HG03354 (cell line): Measurements from ENCODE around the gene DPYSL4.

Source experiments
- ATAC-seq: cut with Tn5 transposase; IDR thresholded peaks from one replicate; pipeline ENCODE4 v1.9.1; 2021; ENCODE audit warnings: mild to moderate bottlenecking; ENCODE audit not compliant: unreplicated experiment, poor library complexity, severe bottlenecking

Gene DPYSL4

DNA sequence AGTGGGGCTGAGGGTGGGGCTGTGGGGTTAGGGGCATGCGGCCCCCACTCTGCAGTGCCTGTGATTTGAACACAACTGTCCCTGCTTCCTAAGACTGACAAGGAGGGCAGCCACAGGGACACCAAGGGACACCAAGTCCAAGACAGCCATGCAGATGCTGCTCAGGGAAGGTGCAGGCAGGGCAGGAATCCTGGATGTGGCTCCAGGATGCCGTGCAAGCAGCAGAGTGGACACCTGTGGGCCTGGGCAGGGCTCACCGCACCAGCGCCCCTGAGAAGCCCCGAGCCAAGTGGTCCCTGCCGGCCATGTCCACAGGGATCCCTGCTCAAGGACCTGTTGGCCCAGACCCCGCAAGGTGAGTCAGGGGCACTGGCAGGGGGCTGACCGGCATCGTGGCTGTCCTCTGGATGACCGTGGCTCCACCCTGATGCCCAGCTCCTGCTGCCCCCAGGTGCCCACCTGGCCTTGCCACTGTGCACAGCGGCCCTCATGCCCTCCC is 62.5 kb downstream of the DPYSL4 start:
- ATAC-seq: no peak

DNA sequence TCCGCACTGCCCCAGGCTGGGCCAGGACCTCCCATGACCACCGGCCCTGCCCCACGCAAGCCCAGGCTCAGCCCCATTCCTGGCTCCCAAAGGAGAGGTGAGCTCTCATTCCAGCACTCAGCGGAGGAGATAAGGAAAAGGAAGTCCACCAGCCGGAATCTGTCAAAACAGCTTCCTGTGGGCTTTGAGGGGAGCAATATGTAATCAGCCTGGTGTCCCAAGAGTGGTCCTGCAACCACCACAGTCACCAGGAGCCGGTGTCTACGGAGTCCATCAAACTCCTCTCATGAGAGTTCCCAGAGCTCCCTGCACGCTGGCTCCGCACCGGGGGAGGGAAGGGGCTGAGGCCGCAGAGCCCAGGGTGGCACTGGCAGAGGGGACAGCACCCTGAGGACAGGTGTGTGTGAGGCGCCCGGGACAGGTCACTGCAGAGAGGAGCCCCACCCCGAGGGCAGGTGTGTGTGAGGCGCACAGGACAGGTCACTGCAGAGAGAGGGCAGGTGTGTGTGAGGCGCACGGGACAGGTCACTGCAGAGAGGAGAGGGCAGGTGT is 63.2 kb downstream of the DPYSL4 start:
- ATAC-seq: no peak

DNA sequence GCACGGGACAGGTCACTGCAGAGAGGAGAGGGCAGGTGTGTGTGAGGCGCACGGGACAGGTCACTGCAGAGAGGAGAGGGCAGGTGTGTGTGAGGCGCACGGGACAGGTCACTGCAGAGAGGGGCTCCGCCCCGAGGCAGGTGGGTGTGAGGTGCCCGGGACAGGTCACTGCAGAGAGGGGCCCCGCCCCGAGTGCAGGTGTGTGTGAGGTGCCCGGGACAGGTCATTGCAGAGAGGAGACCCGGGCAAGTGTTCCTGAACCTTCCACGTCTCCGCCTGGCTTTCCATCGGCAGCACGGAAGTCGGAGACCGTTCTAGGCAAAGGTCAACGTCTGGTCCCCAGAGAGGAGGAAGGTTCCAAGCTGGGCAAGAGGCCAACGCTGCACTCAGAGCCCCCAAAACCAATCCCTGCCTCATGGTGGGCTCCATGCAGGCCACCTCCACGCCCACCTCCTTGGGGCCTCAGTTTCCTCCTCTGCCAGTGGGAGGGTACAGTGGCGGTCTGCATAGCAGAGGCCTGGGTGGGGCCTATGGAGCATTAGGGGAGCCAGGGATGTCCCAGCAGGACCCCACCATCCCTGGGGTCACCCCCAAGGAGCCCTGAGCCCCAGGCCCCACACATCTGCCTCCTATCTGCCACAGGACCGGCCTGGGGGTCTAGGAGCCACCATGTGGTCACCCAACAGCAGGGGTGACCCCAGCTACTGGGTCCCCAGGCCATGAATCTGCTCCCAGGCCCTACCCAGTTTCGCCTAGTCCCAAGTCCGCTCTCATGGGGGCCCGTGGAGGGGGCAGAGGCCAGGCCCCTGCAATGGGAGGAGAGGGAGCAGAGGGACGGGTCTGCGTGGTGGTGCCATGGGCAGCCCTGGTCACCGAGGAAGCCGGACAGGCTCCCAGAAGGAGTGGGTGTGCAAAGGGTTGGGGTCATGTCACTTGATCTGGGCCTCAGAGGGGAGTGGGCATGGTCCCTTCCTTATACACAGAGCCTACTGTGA is 64.0 kb downstream of the DPYSL4 start:
- ATAC-seq: no peak

DNA sequence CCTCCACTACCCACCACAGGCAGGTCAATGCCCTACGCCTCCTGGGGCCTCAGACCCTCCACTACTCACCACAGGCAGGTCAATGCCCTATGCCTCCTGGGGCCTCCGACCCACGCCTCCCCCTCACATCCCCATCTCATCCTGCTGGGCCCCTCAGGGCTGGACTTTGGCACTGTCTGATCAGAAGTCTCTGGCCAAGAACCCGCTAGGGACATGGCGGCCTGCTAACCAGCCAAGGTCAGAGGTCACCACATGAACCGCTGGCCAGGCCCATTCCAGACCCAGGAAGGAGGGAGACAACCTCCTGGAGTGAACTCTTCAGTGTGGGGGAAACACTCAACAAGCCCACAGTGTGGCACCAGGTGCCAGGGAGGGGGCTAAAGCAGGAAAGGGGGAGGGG is 65.2 kb downstream of the DPYSL4 start:
- ATAC-seq: no peak

DNA sequence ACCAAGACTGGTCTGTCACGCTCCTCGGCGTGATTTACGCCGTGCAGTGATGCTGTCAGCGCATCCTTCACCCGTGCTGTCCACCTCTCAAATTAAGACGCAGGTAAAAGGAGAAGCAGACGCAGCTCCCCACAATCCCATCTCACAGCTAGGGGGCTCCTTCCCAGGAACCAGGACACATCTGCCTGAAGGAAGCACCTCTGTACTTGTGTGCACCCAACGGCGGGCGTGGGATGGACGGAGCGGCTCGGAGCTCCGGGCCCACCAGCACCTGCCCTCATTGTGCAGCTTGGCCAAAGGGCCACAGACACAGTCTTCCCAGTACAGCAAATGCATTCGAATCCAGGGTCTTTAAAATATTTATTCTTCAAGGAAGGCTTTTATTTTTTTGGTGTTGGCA is 65.7 kb downstream of the DPYSL4 start:
- ATAC-seq: no peak

DNA sequence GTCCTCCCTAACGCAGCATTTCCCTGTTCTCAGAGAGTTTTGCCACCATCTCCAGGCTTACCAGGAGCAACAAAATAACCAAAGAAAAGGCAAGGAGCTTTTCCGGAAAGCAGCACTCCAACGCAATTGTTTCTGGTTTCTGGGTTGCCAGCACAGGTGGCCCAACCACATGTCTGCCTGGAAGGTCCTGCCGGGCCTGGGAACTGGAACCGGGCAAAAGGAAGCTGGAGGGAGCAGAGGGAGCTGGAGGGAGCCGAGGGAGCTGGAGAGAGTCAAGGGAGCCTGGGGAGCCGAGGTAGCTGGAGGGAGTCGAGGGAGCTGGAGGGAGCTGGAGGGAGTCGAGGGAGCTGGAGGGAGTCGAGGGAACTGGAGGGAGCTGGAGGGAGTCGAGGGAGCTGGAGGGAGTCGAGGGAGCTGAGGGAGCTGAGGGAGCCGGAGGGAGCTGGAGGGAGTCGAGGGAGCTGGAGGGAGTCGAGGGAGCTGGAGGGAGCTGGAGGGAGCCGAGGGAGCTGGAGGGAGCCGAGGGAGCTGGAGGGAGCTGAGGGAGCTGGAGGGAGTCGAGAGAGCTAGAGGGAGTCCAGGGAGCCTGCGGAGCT is 66.4 kb downstream of the DPYSL4 start:
- ATAC-seq: no peak

DNA sequence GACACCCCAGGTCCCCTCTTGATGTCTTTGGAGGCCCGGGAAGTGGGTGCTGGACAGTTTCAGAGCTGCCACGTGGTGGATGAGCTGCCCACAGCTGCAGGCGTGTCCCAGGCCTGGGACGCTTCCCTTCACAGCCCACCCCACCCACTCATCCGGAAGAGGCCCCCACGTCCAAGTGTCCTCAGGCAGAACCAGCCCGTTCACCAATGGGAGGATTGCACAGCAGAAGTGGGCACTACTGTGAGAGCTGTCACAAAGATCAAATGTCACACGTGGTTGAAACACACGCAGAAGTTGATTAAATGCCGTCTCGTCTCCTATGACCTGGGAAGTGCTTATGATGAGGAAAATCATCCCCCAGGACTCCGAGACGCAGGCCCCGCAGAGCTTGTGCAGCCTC is 68.1 kb downstream of the DPYSL4 start:
- ATAC-seq: no peak
